ENCODE measurements around the gene PIK3CA.

Gene PIK3CA

DNA sequence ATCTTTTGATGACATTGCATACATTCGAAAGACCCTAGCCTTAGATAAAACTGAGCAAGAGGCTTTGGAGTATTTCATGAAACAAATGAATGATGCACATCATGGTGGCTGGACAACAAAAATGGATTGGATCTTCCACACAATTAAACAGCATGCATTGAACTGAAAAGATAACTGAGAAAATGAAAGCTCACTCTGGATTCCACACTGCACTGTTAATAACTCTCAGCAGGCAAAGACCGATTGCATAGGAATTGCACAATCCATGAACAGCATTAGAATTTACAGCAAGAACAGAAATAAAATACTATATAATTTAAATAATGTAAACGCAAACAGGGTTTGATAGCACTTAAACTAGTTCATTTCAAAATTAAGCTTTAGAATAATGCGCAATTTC is 86.0 kb downstream of the PIK3CA start:
- TF ChIP-seq CEBPB (IDR thresholded peaks at IDR 0.05) = no peak
- TF ChIP-seq EP300 (IDR thresholded peaks at IDR 0.05; ENCODE audit: borderline replicate concordance) = no peak
- TF ChIP-seq TAF1 (IDR thresholded peaks at IDR 0.05; ENCODE audit: low read depth) = no peak
- TF ChIP-seq TCF12 (IDR thresholded peaks at IDR 0.05; ENCODE audit: low read depth) = no peak
- TF ChIP-seq NFIC (IDR thresholded peaks at IDR 0.05) = no peak
- no peak for TF ChIP-seq REST (IDR thresholded peaks at IDR 0.05; ENCODE audit: low read depth)
- no peak for TF ChIP-seq YY1 (IDR thresholded peaks at IDR 0.05; ENCODE audit: low read depth)
- no peak for TF ChIP-seq RAD21 (IDR thresholded peaks at IDR 0.05; ENCODE audit: low read depth)
- TF ChIP-seq CREB1 (IDR thresholded peaks at IDR 0.05; ENCODE audit: low read depth) = no peak
- TF ChIP-seq, protein P1, sequence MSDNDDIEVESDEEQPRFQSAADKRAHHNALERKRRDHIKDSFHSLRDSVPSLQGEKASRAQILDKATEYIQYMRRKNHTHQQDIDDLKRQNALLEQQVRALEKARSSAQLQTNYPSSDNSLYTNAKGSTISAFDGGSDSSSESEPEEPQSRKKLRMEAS (IDR thresholded peaks at IDR 0.05) = no peak
- TF ChIP-seq, protein P2, sequence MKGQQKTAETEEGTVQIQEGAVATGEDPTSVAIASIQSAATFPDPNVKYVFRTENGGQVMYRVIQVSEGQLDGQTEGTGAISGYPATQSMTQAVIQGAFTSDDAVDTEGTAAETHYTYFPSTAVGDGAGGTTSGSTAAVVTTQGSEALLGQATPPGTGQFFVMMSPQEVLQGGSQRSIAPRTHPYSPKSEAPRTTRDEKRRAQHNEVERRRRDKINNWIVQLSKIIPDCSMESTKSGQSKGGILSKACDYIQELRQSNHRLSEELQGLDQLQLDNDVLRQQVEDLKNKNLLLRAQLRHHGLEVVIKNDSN (IDR thresholded peaks at IDR 0.05) = no peak
- no peak for TF ChIP-seq FOXM1 (IDR thresholded peaks at IDR 0.05; ENCODE audit: borderline replicate concordance, low read depth)
- no peak for TF ChIP-seq TEAD4 (IDR thresholded peaks at IDR 0.05)
- no peak for TF ChIP-seq EGR1 (IDR thresholded peaks at IDR 0.05)
- no peak for TF ChIP-seq ZBTB7A (IDR thresholded peaks at IDR 0.05; ENCODE audit: low read depth)

GRCh38 chr3:179236669-179237301 is 88.6 kb downstream of the PIK3CA start:
- TF ChIP-seq REST (IDR thresholded peaks at IDR 0.05; ENCODE audit: low read depth) = no peak
- no peak for TF ChIP-seq FOXM1 (IDR thresholded peaks at IDR 0.05; ENCODE audit: borderline replicate concordance, low read depth)
- no peak for TF ChIP-seq TAF1 (IDR thresholded peaks at IDR 0.05; ENCODE audit: low read depth)
- TF ChIP-seq EGR1 (IDR thresholded peaks at IDR 0.05) = no peak
- TF ChIP-seq TEAD4 (IDR thresholded peaks at IDR 0.05) = no peak
- TF ChIP-seq, protein P2 (IDR thresholded peaks at IDR 0.05) = no peak
- TF ChIP-seq NFIC (IDR thresholded peaks at IDR 0.05) = no peak
- TF ChIP-seq CREB1 (IDR thresholded peaks at IDR 0.05; ENCODE audit: low read depth) = no peak
- no peak for TF ChIP-seq YY1 (IDR thresholded peaks at IDR 0.05; ENCODE audit: low read depth)
- no peak for TF ChIP-seq ZBTB7A (IDR thresholded peaks at IDR 0.05; ENCODE audit: low read depth)
- TF ChIP-seq CEBPB (IDR thresholded peaks at IDR 0.05) = no peak
- TF ChIP-seq TCF12 (IDR thresholded peaks at IDR 0.05; ENCODE audit: low read depth) = no peak
- no peak for TF ChIP-seq EP300 (IDR thresholded peaks at IDR 0.05; ENCODE audit: borderline replicate concordance)
- TF ChIP-seq, protein P1 (IDR thresholded peaks at IDR 0.05) = no peak
- TF ChIP-seq RAD21 (IDR thresholded peaks at IDR 0.05; ENCODE audit: low read depth) = no peak

DNA sequence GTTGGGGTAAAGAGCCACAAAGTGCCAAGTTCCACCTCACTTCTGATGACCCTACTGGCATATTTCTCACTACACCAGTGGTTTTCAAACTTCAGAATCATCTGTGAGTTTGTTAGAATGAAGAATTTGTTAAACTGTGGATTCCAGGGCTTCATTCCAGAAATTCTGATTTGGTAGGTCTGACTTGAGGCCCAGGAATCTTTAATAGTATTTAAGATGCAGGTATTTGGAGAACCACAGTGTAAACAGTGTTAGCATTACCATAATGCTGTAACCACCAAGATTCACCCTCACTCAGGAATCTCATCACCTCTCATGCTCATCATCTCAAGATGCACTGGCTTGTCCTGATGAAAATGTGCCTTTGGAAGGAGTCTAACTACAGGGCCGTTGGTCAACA is 96.7 kb downstream of the PIK3CA start:
- no peak for TF ChIP-seq TAF1 (IDR thresholded peaks at IDR 0.05; ENCODE audit: low read depth)
- TF ChIP-seq EGR1 (IDR thresholded peaks at IDR 0.05) = no peak
- TF ChIP-seq FOXM1 (IDR thresholded peaks at IDR 0.05; ENCODE audit: borderline replicate concordance, low read depth) = no peak
- no peak for TF ChIP-seq REST (IDR thresholded peaks at IDR 0.05; ENCODE audit: low read depth)
- TF ChIP-seq TCF12 (IDR thresholded peaks at IDR 0.05; ENCODE audit: low read depth) = no peak
- no peak for TF ChIP-seq CREB1 (IDR thresholded peaks at IDR 0.05; ENCODE audit: low read depth)
- no peak for TF ChIP-seq ZBTB7A (IDR thresholded peaks at IDR 0.05; ENCODE audit: low read depth)
- TF ChIP-seq NFIC (IDR thresholded peaks at IDR 0.05) = no peak
- TF ChIP-seq, protein P2 (IDR thresholded peaks at IDR 0.05) = no peak
- no peak for TF ChIP-seq TEAD4 (IDR thresholded peaks at IDR 0.05)
- TF ChIP-seq EP300 (IDR thresholded peaks at IDR 0.05; ENCODE audit: borderline replicate concordance) = no peak
- no peak for TF ChIP-seq YY1 (IDR thresholded peaks at IDR 0.05; ENCODE audit: low read depth)
- no peak for TF ChIP-seq RAD21 (IDR thresholded peaks at IDR 0.05; ENCODE audit: low read depth)
- no peak for TF ChIP-seq CEBPB (IDR thresholded peaks at IDR 0.05)
- TF ChIP-seq, protein P1 (IDR thresholded peaks at IDR 0.05) = no peak
